HG03575 (cell line): ENCODE results near the gene USP12.
"Not testable (repeated sequence)": the region's sequence is repeated elsewhere in the genome, so short reads cannot be mapped to it uniquely, and the experiment has no call there.

Experiments used
- ATAC-seq: cut with Tn5 transposase; IDR thresholded peaks from one replicate; pipeline ENCODE4 v1.9.1; 2021; ENCODE audit not compliant: unreplicated experiment, insufficient number of reproducible peaks, low FRiP score; ENCODE audit errors: extremely low read depth

The USP12 gene

GRCh38 chr13:27171244-27171826 is at the start of gene USP12:
Gene USP12, minus strand, starts transcription at chr13:27171811. Its CDS starts 172 bp downstream, at chr13:27171639.
- ATAC-seq: no peak

- no peak for ATAC-seq
Measured at GRCh38 chr13:27219611-27220010, 48.0 kb upstream of the USP12 start.

GRCh38 chr13:27218861-27219260 is 47.2 kb upstream of the USP12 start:
- not testable (repeated sequence) for ATAC-seq

GRCh38 chr13:27217791-27218190 is 46.2 kb upstream of the USP12 start:
- ATAC-seq: not testable (repeated sequence)

GRCh38 chr13:27213386-27213785 is 41.8 kb upstream of the USP12 start:
- not testable (repeated sequence) for ATAC-seq

- no peak for ATAC-seq
Measured at GRCh38 chr13:27211771-27212364, 40.3 kb upstream of the USP12 start.

- no peak for ATAC-seq
Measured at GRCh38 chr13:27211271-27211670, 39.7 kb upstream of the USP12 start.

GRCh38 chr13:27208514-27208913 is 36.9 kb upstream of the USP12 start:
- no peak for ATAC-seq

GRCh38 chr13:27203854-27204253 is 32.2 kb upstream of the USP12 start:
- ATAC-seq: no peak

GRCh38 chr13:27203186-27203585 is 31.6 kb upstream of the USP12 start:
- ATAC-seq: no peak

GRCh38 chr13:27201661-27202060 is 30.1 kb upstream of the USP12 start:
- ATAC-seq: no peak

GRCh38 chr13:27200413-27201070 is 28.9 kb upstream of the USP12 start:
- no peak for ATAC-seq

- ATAC-seq: no peak
Measured at GRCh38 chr13:27199696-27200095, 28.1 kb upstream of the USP12 start.

- ATAC-seq: no peak
Measured at GRCh38 chr13:27199211-27199610, 27.6 kb upstream of the USP12 start.

- no peak for ATAC-seq
Measured at GRCh38 chr13:27194895-27195764, 23.5 kb upstream of the USP12 start.

GRCh38 chr13:27194209-27194608 is 22.6 kb upstream of the USP12 start:
- no peak for ATAC-seq

- no peak for ATAC-seq
Measured at GRCh38 chr13:27193496-27193895, 21.9 kb upstream of the USP12 start.

- ATAC-seq: no peak
Measured at GRCh38 chr13:27192973-27193372, 21.4 kb upstream of the USP12 start.

GRCh38 chr13:27192367-27192766 is 20.8 kb upstream of the USP12 start:
- not testable (repeated sequence) for ATAC-seq

GRCh38 chr13:27189192-27189591 is 17.6 kb upstream of the USP12 start:
- no peak for ATAC-seq
